Astrocyte (in vitro differentiated cells and primary cell): ENCODE results near the gene RALGDS. TPM values are rescaled to one million over a fixed set of nuclear protein-coding genes. Genes with fewer than 3 reads are reported as not detected.

Source experiments
- DNase-seq: peaks from one replicate; pipeline ENCODE4 v3.0.0-alpha.2; 2010; ENCODE audit warnings: low read depth
- FAIRE-seq: peaks from 2 replicates; lab custom pipeline; 2011; peaks lifted over from hg19 to GRCh38; lab: Jason Lieb, UNC
- H2AFZ ChIP-seq: 2 replicates; pipeline ENCODE4 v1.6.0; 2012; ENCODE audit warnings: low read depth, low read length, inconsistent platforms
- H3K27ac ChIP-seq: 2 replicates; pipeline ENCODE4 v1.5.1; 2011; ENCODE audit warnings: low read depth, low read length, inconsistent platforms
- H3K27me3 ChIP-seq: 2 replicates; pipeline ENCODE4 v1.6.0; 2011; ENCODE audit warnings: low read length, inconsistent platforms; ENCODE audit not compliant: insufficient read depth
- H3K36me3 ChIP-seq: 2 replicates; pipeline ENCODE4 v1.5.1; 2011; ENCODE audit warnings: low read length, inconsistent platforms; ENCODE audit not compliant: insufficient read depth
- H3K4me1 ChIP-seq: 2 replicates; pipeline ENCODE4 v1.5.1; 2011; ENCODE audit warnings: low read length, inconsistent platforms; ENCODE audit not compliant: insufficient read depth
- H3K4me2 ChIP-seq: 2 replicates; pipeline ENCODE4 v1.6.0; 2012; ENCODE audit warnings: low read length, inconsistent platforms
- H3K4me3 ChIP-seq: 2 replicates; pipeline ENCODE4 v1.5.1; 2011; ENCODE audit warnings: low read depth, mild to moderate bottlenecking, low read length, inconsistent platforms; ENCODE audit not compliant: insufficient read depth
- H3K79me2 ChIP-seq: 2 replicates; pipeline ENCODE4 v1.6.0; 2012; ENCODE audit warnings: mild to moderate bottlenecking, low read length, inconsistent platforms; ENCODE audit not compliant: insufficient read depth
- H3K9ac ChIP-seq: 2 replicates; pipeline ENCODE4 v1.6.0; 2012; ENCODE audit warnings: mild to moderate bottlenecking, low read length, inconsistent platforms
- H3K9me3 ChIP-seq: 2 replicates; pipeline ENCODE4 v1.5.1; 2012; ENCODE audit warnings: low read depth, mild to moderate bottlenecking, low read length, inconsistent platforms; ENCODE audit not compliant: insufficient read depth
- H4K20me1 ChIP-seq: 2 replicates; pipeline ENCODE4 v1.6.0; 2012; ENCODE audit warnings: low read length, inconsistent platforms; ENCODE audit not compliant: insufficient read depth
- H3K27ac Mint-ChIP-seq: one replicate; pipeline ENCODE4 v1.8.0; 2021; ENCODE audit warnings: mild to moderate bottlenecking, mixed read lengths; ENCODE audit not compliant: unreplicated experiment
- H3K27me3 Mint-ChIP-seq: one replicate; pipeline ENCODE4 v1.8.0; 2021; ENCODE audit warnings: low read depth, mixed read lengths; ENCODE audit not compliant: unreplicated experiment
- H3K36me3 Mint-ChIP-seq: one replicate; pipeline ENCODE4 v1.8.0; 2021; ENCODE audit warnings: low read depth, mixed read lengths; ENCODE audit not compliant: unreplicated experiment
- H3K4me1 Mint-ChIP-seq: one replicate; pipeline ENCODE4 v1.8.0; 2021; ENCODE audit warnings: low read depth, mixed read lengths; ENCODE audit not compliant: unreplicated experiment
- H3K4me3 Mint-ChIP-seq: one replicate; pipeline ENCODE4 v1.8.0; 2021; ENCODE audit warnings: mild to moderate bottlenecking, moderate library complexity, mixed read lengths; ENCODE audit not compliant: unreplicated experiment
- H3K9me3 Mint-ChIP-seq: one replicate; pipeline ENCODE4 v1.8.0; 2021; ENCODE audit warnings: mild to moderate bottlenecking, mixed read lengths; ENCODE audit not compliant: unreplicated experiment
- CTCF ChIP-seq: IDR thresholded peaks from 2 replicates; pipeline ENCODE4 v1.5.1; 2011; ENCODE audit warnings: low read depth, mild to moderate bottlenecking, inconsistent platforms, low read length, moderate library complexity; ENCODE audit not compliant: insufficient read depth
- EZH2 ChIP-seq: IDR thresholded peaks from 2 replicates; pipeline ENCODE4 v1.6.1; 2012; ENCODE audit warnings: mild to moderate bottlenecking, low read length, inconsistent platforms; ENCODE audit not compliant: insufficient read depth
- total RNA-seq: library from RNA; stranded (reverse); gene quantifications from 2 replicates; pipeline ENCODE4 v1.2.1, GENCODE V29; 2021

Gene RALGDS
- total RNA-seq, 1 donor from 2014 or later, result 46.6 TPM

GRCh38 chr9:133064241-133065069 lies 56.6 kb downstream of the RALGDS start:
- Histone ChIP-seq H3K4me3 (no peak overlapping the region), H2AFZ (no peak overlapping the region), H3K36me3 (no peaks in the 10 kb centered on the region), H3K27ac (no peak overlapping the region), H3K9ac (no peak overlapping the region), H3K27me3 (no peaks in the 10 kb centered on the region), H3K4me2 (no peak overlapping the region), H3K79me2 (no peaks in the 10 kb centered on the region), H3K4me1 (no peaks in the 10 kb centered on the region), H3K9me3 (no peaks in the 10 kb centered on the region), H4K20me1 (no peaks in the 10 kb centered on the region)
- DNase-seq, result no peak
- TF ChIP-seq CTCF, result no peak
- TF ChIP-seq EZH2, result no peak
- peaks cover 4% of the 10 kb centered on the region for H3K36me3 Mint-ChIP-seq
- H3K9me3 Mint-ChIP-seq, result no peaks in the 10 kb centered on the region
- no peak for FAIRE-seq
- H3K4me1 Mint-ChIP-seq, result peaks cover 7% of the 10 kb centered on the region
- no peak overlapping the region for H3K4me3 Mint-ChIP-seq
- H3K27ac Mint-ChIP-seq, result no peak overlapping the region
- no peaks in the 10 kb centered on the region for H3K27me3 Mint-ChIP-seq

- H3K27me3 Mint-ChIP-seq, result no peaks in the 10 kb centered on the region
- no peak overlapping the region for H3K4me2 ChIP-seq
- DNase-seq, result no peak
- no peak for TF ChIP-seq CTCF
- no peak for TF ChIP-seq EZH2
- H3K9me3 Mint-ChIP-seq, result no peaks in the 10 kb centered on the region
- no peak overlapping the region for H3K27ac Mint-ChIP-seq
- H4K20me1 ChIP-seq, result no peaks in the 10 kb centered on the region
- H2AFZ ChIP-seq, result no peak overlapping the region
- no peak overlapping the region for H3K9ac ChIP-seq
- H3K9me3 ChIP-seq, result no peaks in the 10 kb centered on the region
- H3K27me3 ChIP-seq, result no peaks in the 10 kb centered on the region
- H3K4me1 ChIP-seq, result no peaks in the 10 kb centered on the region
- peaks cover 9% of the 10 kb centered on the region for H3K4me1 Mint-ChIP-seq
- no peak for FAIRE-seq
- H3K27ac ChIP-seq, result no peak overlapping the region
- H3K4me3 ChIP-seq, result no peak overlapping the region
- H3K4me3 Mint-ChIP-seq, result no peak overlapping the region
- no peaks in the 10 kb centered on the region for H3K79me2 ChIP-seq
- no peaks in the 10 kb centered on the region for H3K36me3 ChIP-seq
- H3K36me3 Mint-ChIP-seq, result peaks cover 6% of the 10 kb centered on the region
These were observed 57.4 kb downstream of the RALGDS start for GRCh38 chr9:133063500-133064231.
